ENCODE results near the gene ADAM23. TPM values are rescaled to one million over a fixed set of nuclear protein-coding genes. Genes with fewer than 3 reads are reported as not detected.

ADAM23 gene
- total RNA-seq, 1 donor, result under 0.01 TPM

GRCh38 chr2:206422493-206422892 lies 20.8 kb upstream of the ADAM23 start:
- no peak overlapping the region for H2AFZ ChIP-seq (ENCODE audit: low read length)
- no peak for DNase-seq (ENCODE audit: insufficient read length, low spot score, missing footprints)
- no peak overlapping the region for H3K4me3 ChIP-seq (ENCODE audit: insufficient read depth, low read length)
- H3K27me3 ChIP-seq (ENCODE audit: insufficient read depth, low read length), result no peaks in the 10 kb centered on the region
- H3K4me2 ChIP-seq (ENCODE audit: insufficient read depth, low read length), result no peak overlapping the region
- no peaks in the 10 kb centered on the region for H3K9me3 ChIP-seq (ENCODE audit: low read depth, low read length)
- no peaks in the 10 kb centered on the region for H3K79me2 ChIP-seq (ENCODE audit: insufficient read depth, low read length)
- no peaks in the 10 kb centered on the region for H3K36me3 ChIP-seq (ENCODE audit: insufficient read depth, low read length)
- TF ChIP-seq CTCF (IDR thresholded peaks at IDR 0.05; ENCODE audit: extremely low read depth, low read depth, low read length), result no peak
- H3K27ac ChIP-seq (ENCODE audit: low read depth, low read length), result no peak overlapping the region
- H3K4me1 ChIP-seq (ENCODE audit: insufficient read depth, low read length), result no peaks in the 10 kb centered on the region
- no peaks in the 10 kb centered on the region for H4K20me1 ChIP-seq (ENCODE audit: insufficient read depth, low read length)

GRCh38 chr2:206423147-206423546 lies 20.2 kb upstream of the ADAM23 start:
- Histone ChIP-seq H3K27ac (ENCODE audit: low read depth, low read length) (no peak overlapping the region), H3K9me3 (ENCODE audit: low read depth, low read length) (no peaks in the 10 kb centered on the region), H3K4me2 (ENCODE audit: insufficient read depth, low read length) (no peak overlapping the region), H3K79me2 (ENCODE audit: insufficient read depth, low read length) (no peaks in the 10 kb centered on the region), H3K4me1 (ENCODE audit: insufficient read depth, low read length) (no peaks in the 10 kb centered on the region), H3K36me3 (ENCODE audit: insufficient read depth, low read length) (no peaks in the 10 kb centered on the region), H3K27me3 (ENCODE audit: insufficient read depth, low read length) (no peaks in the 10 kb centered on the region), H3K4me3 (ENCODE audit: insufficient read depth, low read length) (no peak overlapping the region), H4K20me1 (ENCODE audit: insufficient read depth, low read length) (no peaks in the 10 kb centered on the region), H2AFZ (ENCODE audit: low read length) (no peak overlapping the region)
- no peak for TF ChIP-seq CTCF (IDR thresholded peaks at IDR 0.05; ENCODE audit: extremely low read depth, low read depth, low read length)
- DNase-seq (ENCODE audit: insufficient read length, low spot score, missing footprints), result no peak

- H2AFZ ChIP-seq (ENCODE audit: low read length), result no peak overlapping the region
- H3K27me3 ChIP-seq (ENCODE audit: insufficient read depth, low read length), result no peaks in the 10 kb centered on the region
- H3K79me2 ChIP-seq (ENCODE audit: insufficient read depth, low read length), result no peaks in the 10 kb centered on the region
- no peaks in the 10 kb centered on the region for H3K4me1 ChIP-seq (ENCODE audit: insufficient read depth, low read length)
- H3K4me3 ChIP-seq (ENCODE audit: insufficient read depth, low read length), result no peak overlapping the region
- DNase-seq (ENCODE audit: insufficient read length, low spot score, missing footprints), result no peak
- no peak for TF ChIP-seq CTCF (IDR thresholded peaks at IDR 0.05; ENCODE audit: extremely low read depth, low read depth, low read length)
- no peak overlapping the region for H3K4me2 ChIP-seq (ENCODE audit: insufficient read depth, low read length)
- no peaks in the 10 kb centered on the region for H3K9me3 ChIP-seq (ENCODE audit: low read depth, low read length)
- H4K20me1 ChIP-seq (ENCODE audit: insufficient read depth, low read length), result no peaks in the 10 kb centered on the region
- H3K36me3 ChIP-seq (ENCODE audit: insufficient read depth, low read length), result no peaks in the 10 kb centered on the region
- no peak overlapping the region for H3K27ac ChIP-seq (ENCODE audit: low read depth, low read length)
Observed at GRCh38 chr2:206424134-206424533, 19.2 kb upstream of the ADAM23 start.

- no peak overlapping the region for H2AFZ ChIP-seq (ENCODE audit: low read length)
- H3K4me2 ChIP-seq (ENCODE audit: insufficient read depth, low read length), result no peak overlapping the region
- H3K9me3 ChIP-seq (ENCODE audit: low read depth, low read length), result no peaks in the 10 kb centered on the region
- H3K36me3 ChIP-seq (ENCODE audit: insufficient read depth, low read length), result no peaks in the 10 kb centered on the region
- no peaks in the 10 kb centered on the region for H3K27me3 ChIP-seq (ENCODE audit: insufficient read depth, low read length)
- no peak overlapping the region for H3K27ac ChIP-seq (ENCODE audit: low read depth, low read length)
- no peaks in the 10 kb centered on the region for H3K4me1 ChIP-seq (ENCODE audit: insufficient read depth, low read length)
- TF ChIP-seq CTCF (IDR thresholded peaks at IDR 0.05; ENCODE audit: extremely low read depth, low read depth, low read length), result no peak
- H3K4me3 ChIP-seq (ENCODE audit: insufficient read depth, low read length), result no peak overlapping the region
- peak; percentile 66 for DNase-seq (ENCODE audit: insufficient read length, low spot score, missing footprints)
- no peaks in the 10 kb centered on the region for H3K79me2 ChIP-seq (ENCODE audit: insufficient read depth, low read length)
- no peaks in the 10 kb centered on the region for H4K20me1 ChIP-seq (ENCODE audit: insufficient read depth, low read length)
Observed at GRCh38 chr2:206428783-206429182, 14.5 kb upstream of the ADAM23 start.
